ENCODE results near the gene KCNK7.

- no peak for TF ChIP-seq POLR2A (IDR thresholded peaks at IDR 0.05; ENCODE audit: low read length)
- TF ChIP-seq GATA1 (IDR thresholded peaks at IDR 0.05; ENCODE audit: low read depth, low read length) = no peak
These were observed 38.2 kb downstream of the KCNK7 start for GRCh38 chr11:65557280-65558001.

Data from erythroblast (primary cell).